GM10266 (cell line): Measurements from ENCODE around the gene GABRB2.

Experiments
- DNase-seq: peaks from one replicate; pipeline ENCODE4 v3.0.0; 2012; ENCODE audit errors: extremely low spot score
- CTCF ChIP-seq: IDR thresholded peaks from 2 replicates; pipeline ENCODE4 v1.5.1; 2012; ENCODE audit warnings: mild to moderate bottlenecking, low read depth; ENCODE audit not compliant: control insufficient read depth, insufficient read depth; ENCODE audit errors: missing control alignments

GABRB2 gene

GRCh38 chr5:161342886-161343285 lies 203.6 kb downstream of the GABRB2 start:
- no peak for TF ChIP-seq CTCF
- DNase-seq = no peak

GRCh38 chr5:161340012-161340411 lies 206.5 kb downstream of the GABRB2 start:
- no peak for DNase-seq
- no peak for TF ChIP-seq CTCF

GRCh38 chr5:161333194-161333880 lies 213.2 kb downstream of the GABRB2 start:
- no peak for DNase-seq
- no peak for TF ChIP-seq CTCF

GRCh38 chr5:161332343-161332742 lies 214.2 kb downstream of the GABRB2 start:
- no peak for TF ChIP-seq CTCF
- DNase-seq = no peak

GRCh38 chr5:161314033-161314432 lies 232.5 kb downstream of the GABRB2 start:
- no peak for DNase-seq
- TF ChIP-seq CTCF = no peak

GRCh38 chr5:161312882-161313281 lies 233.6 kb downstream of the GABRB2 start:
- no peak for DNase-seq

GRCh38 chr5:161311965-161312364 lies 234.6 kb downstream of the GABRB2 start:
- DNase-seq = no peak
- TF ChIP-seq CTCF = no peak

More at GRCh38 chr5:161312882-161313281, 233.6 kb downstream of the GABRB2 start:
- no peak for TF ChIP-seq CTCF
